Testis (tissue), 3 donors: ENCODE results near the gene NUP214. TPM values are rescaled to one million over a fixed set of nuclear protein-coding genes. Genes with fewer than 3 reads are reported as not detected.
A peak's percentile ranks its signal among the peaks of the same experiment; 100 is the strongest.

ENCODE experiments used
- DNase-seq: peaks from one replicate; pipeline ENCODE4 v3.0.0-alpha.2; 2019
- H3K27ac ChIP-seq, 2 donors: fragments of 200-600 bp; sonication (generic); one replicate each; pipeline ENCODE4 v1.5.1; 2019
- H3K27me3 ChIP-seq: fragments of 200-600 bp; sonication (generic); one replicate; pipeline ENCODE4 v1.5.1; 2019
- H3K36me3 ChIP-seq: fragments of 200-600 bp; sonication (generic); one replicate; pipeline ENCODE4 v1.5.1; 2017; ENCODE audit warnings: low read depth; ENCODE audit errors: missing control alignments
- H3K4me1 ChIP-seq: fragments of 200-600 bp; sonication (generic); one replicate; pipeline ENCODE4 v1.5.1; 2019
- H3K4me3 ChIP-seq, 2 donors: fragments of 200-600 bp; sonication (generic); one replicate each; pipeline ENCODE4 v1.5.1; 2017 to 2019
- H3K9me3 ChIP-seq: fragments of 200-600 bp; sonication (generic); one replicate; pipeline ENCODE4 v1.5.1; 2017
- CTCF ChIP-seq, 3 experiments: fragments of 450-650 bp in 2 of 3; fragments of 200-600 bp in 1 of 3; sonication (generic) in 1 of 3; IDR thresholded peaks; one replicate each; pipeline ENCODE4 v1.5.1; 2016 to 2019; ENCODE audit warnings: antibody characterized with exemption in 3 of 3, mild to moderate bottlenecking in 2 of 3, moderate library complexity in 1 of 3
- POLR2A ChIP-seq: fragments of 450-650 bp; IDR thresholded peaks from one replicate; pipeline ENCODE4 v1.6.1; 2017; ENCODE audit warnings: antibody characterized with exemption, mild to moderate bottlenecking, moderate library complexity
- WGBS, 2 donors: methylation state at CpG; one replicate each; pipeline ENCODE4 v1.1.5; 2018; 5-methylcytosine and 5-hydroxymethylcytosine counted together
- intact Hi-C: fragments of 100-400 bp; cut with DNase I; formaldehyde crosslinking; loops from one replicate; pipeline ENCODE4 v1.15.1; 2023; ENCODE audit warnings: low total_unique reads
- polyA plus RNA-seq: library from polyadenylated mRNA; stranded (reverse); fragments of 350-450 nt; fragmentation: Illumina TruSeq; extraction: RNeasy Lipid Tissue Mini Kit (QIAGEN cat#74804); gene quantifications from one replicate; pipeline ENCODE4 v1.2.3, GENCODE V29; 2014; ENCODE audit warnings: low read depth, low replicate concordance; ENCODE audit not compliant: insufficient read depth
- total RNA-seq, 2 donors: library from RNA; depleted of rRNA; stranded (reverse); fragments of >200 nt; gene quantifications; one replicate each; pipeline ENCODE4 v1.2.3, GENCODE V29; 2016

NUP214 gene
- total and polyA plus RNA-seq, 3 donors from 2014 or later = 190 to 250 (median 237) TPM

DNA sequence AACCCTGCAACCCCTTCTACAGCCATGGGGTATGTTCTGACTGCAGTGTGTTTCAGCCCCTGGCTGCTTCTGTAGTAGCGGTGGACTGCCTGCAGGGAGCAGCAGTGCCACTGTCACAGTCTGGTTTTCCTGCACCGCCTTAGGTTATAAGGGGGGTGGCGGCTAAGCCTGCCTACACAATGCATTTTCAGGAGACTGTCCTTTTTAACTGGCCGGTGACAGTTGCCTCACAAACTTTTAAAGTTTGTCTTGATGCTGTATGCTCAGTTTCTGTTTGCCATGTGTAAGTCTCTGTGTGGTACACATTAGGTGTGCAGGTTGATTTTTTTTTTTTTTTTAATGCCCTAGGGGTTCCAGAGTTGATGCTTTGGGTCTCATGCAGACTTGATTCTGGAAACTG lies 53.0 kb downstream of the NUP214 start:
- no peak overlapping the region for H3K4me3 ChIP-seq
- H3K27me3 ChIP-seq = no peaks in the 10 kb centered on the region
- intact Hi-C loops = loop anchor here (10.0 kb wide), 1 partner anchor 156 kb away; no protein-coding TSS in a partner anchor
- no peaks in the 10 kb centered on the region for H3K9me3 ChIP-seq
- peaks cover 11% of the 10 kb centered on the region for H3K4me1 ChIP-seq
- DNase-seq = peak; percentile 82
- 32 to 36% methylated on average over 4 of the region's 4 CpGs for WGBS, 2 donors
- H3K27ac ChIP-seq = no peak overlapping the region
- H3K36me3 ChIP-seq = no peaks in the 10 kb centered on the region
- peak; percentile 85 to 91 (median 87) for TF ChIP-seq CTCF (IDR thresholded peaks at IDR 0.05)
- TF ChIP-seq POLR2A = no peak

DNA sequence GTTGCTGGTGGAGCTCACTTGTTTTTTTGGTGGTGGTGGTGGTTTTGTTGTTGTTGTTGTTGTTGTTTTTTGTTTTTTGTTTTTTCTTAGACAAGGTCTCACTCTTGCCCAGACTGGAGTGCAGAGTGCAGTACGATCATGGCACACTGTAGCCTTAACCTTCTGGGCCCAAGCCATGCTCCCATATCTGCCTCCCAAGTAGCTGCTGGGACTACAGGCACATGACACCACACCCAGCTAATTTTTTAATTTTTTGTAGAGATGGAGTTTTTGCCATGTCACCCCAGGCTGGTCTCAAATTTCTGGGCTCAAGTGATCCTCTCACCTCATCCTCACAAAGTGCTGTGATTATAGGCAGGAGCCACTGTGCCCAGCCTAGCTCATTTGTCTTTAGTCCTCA lies 53.5 kb downstream of the NUP214 start:
- Histone ChIP-seq H3K36me3 (no peaks in the 10 kb centered on the region), H3K27ac (peak overlapping the region in 1 of 2 donors; percentile 8), H3K4me3 (no peak overlapping the region), H3K9me3 (no peaks in the 10 kb centered on the region), H3K27me3 (no peaks in the 10 kb centered on the region), H3K4me1 (peaks cover 11% of the 10 kb centered on the region)
- no peak for DNase-seq
- intact Hi-C loops = loop anchor here (10.0 kb wide), 1 partner anchor 156 kb away; no protein-coding TSS in a partner anchor
- WGBS, 2 donors = 41 to 71% methylated on average over 1 of the region's 1 CpG
- TF ChIP-seq CTCF (IDR thresholded peaks at IDR 0.05) (no peak), POLR2A (no peak)

DNA sequence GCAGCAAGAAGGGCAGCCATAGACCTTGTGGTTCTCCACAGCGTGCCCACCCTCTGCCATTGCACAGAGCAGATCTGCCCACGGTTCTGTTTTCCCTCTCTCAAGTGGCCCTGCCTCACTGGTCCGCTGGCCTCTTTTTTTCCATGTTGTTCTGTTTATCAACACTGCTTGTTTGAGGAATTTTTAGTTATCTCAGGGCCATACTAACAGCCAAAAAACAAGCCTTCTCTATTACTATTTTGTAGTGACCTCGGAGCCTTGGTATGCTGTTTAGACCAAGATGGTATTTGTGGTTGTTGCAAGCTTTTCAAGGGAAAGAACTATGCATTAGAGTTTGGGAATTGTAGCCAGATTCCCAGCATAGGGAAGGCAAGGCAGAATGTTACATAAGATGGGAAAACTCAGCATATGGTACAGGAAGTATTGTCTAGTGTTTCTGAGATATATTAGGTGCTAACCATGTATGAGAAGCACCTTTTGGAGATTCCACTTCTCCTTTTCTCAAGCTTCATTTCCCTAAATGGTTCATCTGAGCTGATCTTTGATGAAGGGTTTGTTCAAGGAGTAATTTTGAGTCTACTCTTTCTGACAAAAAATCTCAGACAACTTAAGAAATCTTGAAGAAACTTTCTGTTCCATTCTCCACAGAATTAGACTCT lies 54.3 kb downstream of the NUP214 start:
- H3K36me3 ChIP-seq = no peaks in the 10 kb centered on the region
- H3K27ac ChIP-seq = no peak overlapping the region
- no peaks in the 10 kb centered on the region for H3K27me3 ChIP-seq
- intact Hi-C loops = loop anchor here (10.0 kb wide), 1 partner anchor 155 kb away; no protein-coding TSS in a partner anchor
- TF ChIP-seq CTCF (IDR thresholded peaks at IDR 0.05) (no peak), POLR2A (no peak)
- 50 to 58% methylated on average over 4 of the region's 4 CpGs for WGBS, 2 donors
- no peaks in the 10 kb centered on the region for H3K9me3 ChIP-seq
- DNase-seq = no peak
- no peak overlapping the region for H3K4me3 ChIP-seq
- H3K4me1 ChIP-seq = peaks cover 11% of the 10 kb centered on the region

GRCh38 chr9:131180454-131180853 lies 55.1 kb downstream of the NUP214 start:
- 68 to 74% methylated on average over 6 of the region's 6 CpGs for WGBS, 2 donors
- H3K27ac ChIP-seq = no peak overlapping the region
- no peaks in the 10 kb centered on the region for H3K27me3 ChIP-seq
- DNase-seq = no peak
- peaks cover 11% of the 10 kb centered on the region for H3K4me1 ChIP-seq
- intact Hi-C loops = no loop called here
- no peak for TF ChIP-seq CTCF (IDR thresholded peaks at IDR 0.05)
- no peak for TF ChIP-seq POLR2A
- no peak overlapping the region for H3K4me3 ChIP-seq
- H3K9me3 ChIP-seq = no peaks in the 10 kb centered on the region
- H3K36me3 ChIP-seq = no peaks in the 10 kb centered on the region
